Neuronal stem cell (in vitro differentiated cells): ENCODE data around the gene NAA30.
A peak's percentile ranks its signal among the peaks of the same experiment; 100 is the strongest.

ENCODE experiments used
- DNase-seq: peaks from one replicate; pipeline ENCODE4 v3.0.0-alpha.2; 2013; ENCODE audit warnings: low spot score
- H2AFZ ChIP-seq: one replicate; pipeline ENCODE4 v1.6.1; 2013; ENCODE audit warnings: mild to moderate bottlenecking, low read length, inconsistent platforms
- H2AK5ac ChIP-seq: 2 replicates; pipeline ENCODE4 v1.6.1; 2013; ENCODE audit warnings: low read depth, mild to moderate bottlenecking, inconsistent platforms, low read length, moderate library complexity, mixed read lengths
- H2BK120ac ChIP-seq: 2 replicates; pipeline ENCODE4 v1.6.1; 2013; ENCODE audit warnings: low read depth, mild to moderate bottlenecking, inconsistent platforms, low read length, moderate library complexity, mixed read lengths
- H2BK12ac ChIP-seq: one replicate; pipeline ENCODE4 v1.6.1; 2013; ENCODE audit warnings: low read length, inconsistent platforms
- H2BK15ac ChIP-seq: 2 replicates; pipeline ENCODE4 v1.6.1; 2013; ENCODE audit warnings: mild to moderate bottlenecking, low read length, inconsistent platforms, mixed read lengths
- H2BK5ac ChIP-seq: one replicate; pipeline ENCODE4 v1.6.1; 2013; ENCODE audit warnings: inconsistent platforms, mild to moderate bottlenecking, low read length, moderate library complexity
- H3K14ac ChIP-seq: one replicate; pipeline ENCODE4 v1.6.1; 2013; ENCODE audit warnings: low read length, inconsistent platforms
- H3K18ac ChIP-seq: 2 replicates; pipeline ENCODE4 v1.6.1; 2013; ENCODE audit warnings: low read length, inconsistent platforms
- H3K23ac ChIP-seq: 2 replicates; pipeline ENCODE4 v1.6.1; 2013; ENCODE audit warnings: low read depth, mild to moderate bottlenecking, mixed read lengths, low read length, inconsistent platforms; ENCODE audit not compliant: poor library complexity
- H3K27ac ChIP-seq: replicated peaks from 3 replicates; pipeline ENCODE4 v1.5.1; 2013; ENCODE audit warnings: low read length, inconsistent platforms
- H3K27me3 ChIP-seq, 3 experiments: 2 replicates each; pipeline ENCODE4 v1.6.1; 2013; ENCODE audit warnings: low read length in 3 of 3, mild to moderate bottlenecking in 2 of 3, inconsistent platforms in 1 of 3, low read depth in 1 of 3, mixed read lengths in 1 of 3, moderate library complexity in 1 of 3; ENCODE audit not compliant: control insufficient read depth in 3 of 3, insufficient read depth in 3 of 3
- H3K36me3 ChIP-seq, 2 donors: replicated peaks in 1 of 2; 2 replicates each; pipeline ENCODE4 v1.6.1; 2013; ENCODE audit warnings: low read length in 2 of 2; ENCODE audit not compliant: control insufficient read depth in 2 of 2, insufficient read depth in 2 of 2
- H3K4ac ChIP-seq: 2 replicates; pipeline ENCODE4 v1.6.1; 2013; ENCODE audit warnings: inconsistent platforms, mild to moderate bottlenecking, low read length, moderate library complexity
- H3K4me1 ChIP-seq, 2 donors: 1 replicate in 1 of 2; 2 replicates in 1 of 2; pipeline ENCODE4 v1.6.1; 2013; ENCODE audit warnings: low read length in 2 of 2, low read depth in 1 of 2; ENCODE audit not compliant: control insufficient read depth in 2 of 2, insufficient read depth in 1 of 2
- H3K4me2 ChIP-seq: one replicate; pipeline ENCODE4 v1.6.1; 2013; ENCODE audit warnings: mild to moderate bottlenecking, low read length, inconsistent platforms; ENCODE audit not compliant: insufficient read depth, poor library complexity, severe bottlenecking
- H3K4me3 ChIP-seq, 2 donors: 2 replicates each; pipeline ENCODE4 v1.5.1; 2013; ENCODE audit warnings: low read length in 2 of 2, mild to moderate bottlenecking in 2 of 2, inconsistent platforms in 1 of 2, moderate library complexity in 1 of 2
- H3K79me1 ChIP-seq: one replicate; pipeline ENCODE4 v1.6.1; 2013; ENCODE audit warnings: low read depth, mild to moderate bottlenecking, inconsistent platforms, low read length, moderate library complexity
- H3K9ac ChIP-seq: one replicate; pipeline ENCODE4 v1.6.1; 2013; ENCODE audit warnings: mild to moderate bottlenecking, low read depth, low read length, inconsistent platforms; ENCODE audit not compliant: poor library complexity
- H3K9me3 ChIP-seq, 2 donors: replicated peaks in 1 of 2; 2 replicates each; pipeline versions ENCODE3 to v1.6.1; 2013; ENCODE audit warnings: low read length in 2 of 2, mild to moderate bottlenecking in 2 of 2, inconsistent platforms in 1 of 2, low read depth in 1 of 2, mixed read lengths in 1 of 2, moderate library complexity in 1 of 2; ENCODE audit not compliant: control insufficient read depth in 2 of 2, insufficient read depth in 1 of 2
- H4K8ac ChIP-seq: one replicate; pipeline ENCODE4 v1.6.1; 2013; ENCODE audit warnings: low read depth, mild to moderate bottlenecking, inconsistent platforms, low read length, moderate library complexity
- H4K91ac ChIP-seq: one replicate; pipeline ENCODE4 v1.6.1; 2013; ENCODE audit warnings: low read length, low read depth, mild to moderate bottlenecking, inconsistent platforms; ENCODE audit not compliant: poor library complexity
- WGBS, 2 donors: extraction: QIAGEN DNeasy Blood & Tissue Kit; methylation state at CpG; one replicate each; pipeline ENCODE4 v1.1.7; 2013; ENCODE audit warnings: missing lambda C conversion rate in 2 of 2, mixed read lengths in 1 of 2; ENCODE audit not compliant: insufficient read length in 2 of 2, insufficient replicate concordance in 1 of 2; ENCODE audit errors: extremely low coverage in 2 of 2; 5-methylcytosine and 5-hydroxymethylcytosine counted together

Gene NAA30

GRCh38 chr14:57380935-57381334 lies 9.5 kb upstream of the NAA30 start:
- no peak overlapping the region for H3K4me3 ChIP-seq
- H3K9me3 ChIP-seq, result no peaks in the 10 kb centered on the region
- no peak for DNase-seq
- no peak overlapping the region for H2BK15ac ChIP-seq
- WGBS, 2 donors, result no CpG with 5 or more reads among the region's 3 CpGs
- no peak overlapping the region for H4K8ac ChIP-seq
- H3K4ac ChIP-seq, result no peak overlapping the region
- no peak overlapping the region for H2BK120ac ChIP-seq
- no peak overlapping the region for H2AK5ac ChIP-seq
- no peak overlapping the region for H2BK12ac ChIP-seq
- no peak overlapping the region for H3K14ac ChIP-seq
- no peak overlapping the region for H3K4me2 ChIP-seq
- no peak overlapping the region for H3K9ac ChIP-seq
- H2AFZ ChIP-seq, result peak overlapping the region; percentile 6
- peaks cover 0 to 20% (median 0%) of the 10 kb centered on the region in 3 experiments for H3K27me3 ChIP-seq
- H3K36me3 ChIP-seq, result no peaks in the 10 kb centered on the region
- no peak overlapping the region for H3K23ac ChIP-seq
- H3K79me1 ChIP-seq, result no peaks in the 10 kb centered on the region
- H4K91ac ChIP-seq, result no peak overlapping the region
- no peak overlapping the region for H2BK5ac ChIP-seq
- peaks cover 0 to 2% of the 10 kb centered on the region in 2 donors for H3K4me1 ChIP-seq
- no peak overlapping the region for H3K27ac ChIP-seq
- H3K18ac ChIP-seq, result no peak overlapping the region

GRCh38 chr14:57382283-57382682 lies 8.1 kb upstream of the NAA30 start:
- Histone ChIP-seq H3K9me3 (no peaks in the 10 kb centered on the region), H3K9ac (no peak overlapping the region), H3K36me3 (no peaks in the 10 kb centered on the region), H2BK12ac (no peak overlapping the region), H2AFZ (no peak overlapping the region), H3K79me1 (no peaks in the 10 kb centered on the region), H4K8ac (no peak overlapping the region), H3K4ac (no peak overlapping the region), H3K18ac (no peak overlapping the region), H4K91ac (no peak overlapping the region), H2BK5ac (no peak overlapping the region), H2BK120ac (no peak overlapping the region), H3K23ac (no peak overlapping the region), H2BK15ac (no peak overlapping the region), H3K4me2 (no peak overlapping the region), H3K4me1 (peaks cover 0 to 2% of the 10 kb centered on the region in 2 donors), H3K27me3 (peaks cover 0 to 29% (median 0%) of the 10 kb centered on the region in 3 experiments), H2AK5ac (no peak overlapping the region), H3K14ac (no peak overlapping the region), H3K4me3 (no peak overlapping the region), H3K27ac (no peak overlapping the region)
- whole genome bisulfite sequencing, 2 donors, result no CpG with 5 or more reads among the region's 2 CpGs
- no peak for DNase-seq

DNA sequence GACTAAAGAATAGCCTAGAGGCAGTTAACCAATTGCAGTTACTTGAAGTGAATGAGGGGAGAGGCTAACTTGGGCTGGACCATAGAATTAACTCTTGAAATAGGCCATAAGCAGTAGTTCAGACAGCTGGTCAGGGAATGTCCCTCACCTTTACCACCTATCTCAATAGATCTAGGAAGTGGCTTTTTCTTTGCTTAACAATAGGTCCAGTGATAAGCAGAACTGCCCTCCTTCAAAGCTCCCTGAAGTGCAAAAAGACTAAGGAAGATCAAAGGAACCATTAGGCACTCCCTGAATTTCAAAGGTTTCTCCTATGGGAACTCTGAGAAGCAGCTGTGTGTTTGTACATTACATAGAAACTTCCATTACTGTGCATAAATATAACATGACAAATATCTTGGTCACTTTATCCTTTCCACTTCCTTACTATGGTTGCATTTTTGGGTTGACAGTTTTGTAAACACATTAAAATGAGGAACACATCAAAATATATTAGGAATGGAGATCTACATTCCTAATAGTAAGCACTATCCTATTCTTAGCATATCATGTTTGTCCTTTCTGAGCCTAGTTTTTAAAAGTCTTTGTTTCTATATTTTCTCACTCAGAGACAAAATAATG lies 7.2 kb upstream of the NAA30 start:
- peaks cover 0 to 29% (median 0%) of the 10 kb centered on the region in 3 experiments for H3K27me3 ChIP-seq
- no peak overlapping the region for H2AFZ ChIP-seq
- H2AK5ac ChIP-seq, result no peak overlapping the region
- H3K14ac ChIP-seq, result no peak overlapping the region
- H2BK120ac ChIP-seq, result no peak overlapping the region
- H3K4me3 ChIP-seq, result no peak overlapping the region
- no peak overlapping the region for H3K18ac ChIP-seq
- H3K4me1 ChIP-seq, result peaks cover 0 to 2% of the 10 kb centered on the region in 2 donors
- H3K4ac ChIP-seq, result no peak overlapping the region
- no peaks in the 10 kb centered on the region for H3K79me1 ChIP-seq
- DNase-seq, result no peak
- H3K9me3 ChIP-seq, result no peaks in the 10 kb centered on the region
- H2BK12ac ChIP-seq, result no peak overlapping the region
- H4K91ac ChIP-seq, result no peak overlapping the region
- no peak overlapping the region for H4K8ac ChIP-seq
- no peaks in the 10 kb centered on the region for H3K36me3 ChIP-seq
- no peak overlapping the region for H2BK15ac ChIP-seq
- H3K27ac ChIP-seq, result no peak overlapping the region
- no peak overlapping the region for H2BK5ac ChIP-seq
- H3K23ac ChIP-seq, result no peak overlapping the region
- no peak overlapping the region for H3K4me2 ChIP-seq
- no peak overlapping the region for H3K9ac ChIP-seq

- no peak overlapping the region for H3K4ac ChIP-seq
- no peak overlapping the region for H2BK120ac ChIP-seq
- no peak overlapping the region for H2BK12ac ChIP-seq
Observed at GRCh38 chr14:57388067-57388466, 2.3 kb upstream of the NAA30 start.

More at GRCh38 chr14:57388067-57388466, 2.3 kb upstream of the NAA30 start:
- no peaks in the 10 kb centered on the region for H3K9me3 ChIP-seq
- peaks cover 0 to 19% (median 0%) of the 10 kb centered on the region in 3 experiments for H3K27me3 ChIP-seq
- no peak overlapping the region for H3K27ac ChIP-seq
- no peak overlapping the region for H3K23ac ChIP-seq
- H2BK15ac ChIP-seq, result no peak overlapping the region
- no peak overlapping the region for H2AK5ac ChIP-seq
- H2BK5ac ChIP-seq, result no peak overlapping the region
- no peak overlapping the region for H3K4me3 ChIP-seq
- H3K36me3 ChIP-seq, result no peaks in the 10 kb centered on the region
- H3K9ac ChIP-seq, result no peak overlapping the region
- H3K4me1 ChIP-seq, result peaks cover 3 to 16% of the 10 kb centered on the region in 2 donors
- no peak overlapping the region for H3K4me2 ChIP-seq
- H4K91ac ChIP-seq, result no peak overlapping the region
- no peak overlapping the region for H3K18ac ChIP-seq
- H3K79me1 ChIP-seq, result peaks cover 2% of the 10 kb centered on the region
- DNase-seq, result no peak
- no peak overlapping the region for H4K8ac ChIP-seq
- H2AFZ ChIP-seq, result no peak overlapping the region
- no peak overlapping the region for H3K14ac ChIP-seq
